ENCODE measurements around the gene CMBL.

- TF ChIP-seq CTCF (IDR thresholded peaks at IDR 0.05 in 8 of 11, conservative IDR thresholded peaks at IDR 0.05 in 3 of 11) (no peak), POLR2A (IDR thresholded peaks at IDR 0.05) (no peak), POLR2AphosphoS5 (IDR thresholded peaks at IDR 0.05) (no peak)
Measured at GRCh38 chr5:10332301-10332700, 24.6 kb upstream of the CMBL start.

Data from spleen (tissue), 7 donors.